IMR-90 (cell line): ENCODE measurements around the gene HMGCS2. TPM values are rescaled to one million over a fixed set of nuclear protein-coding genes. Genes with fewer than 3 reads are reported as not detected.

Experiments
- ATAC-seq: fragments of 200-7000 bp; cut with Tn5 transposase; 2 replicates; pipeline ENCODE4 v1.9.1; 2020; ENCODE audit warnings: low read depth, mild to moderate bottlenecking, moderate library complexity
- BruUV-seq: library from RNA; stranded (reverse); fragments of 400-500 nt; replicated peaks from 2 replicates; lab custom pipeline; 2021; lab: Mats Ljungman, UMichigan
- CTCF ChIA-PET: fragments of 300-600 bp; formaldehyde crosslinking; extraction: SDS; loops from one replicate; lab custom pipeline; 2021; ENCODE audit warnings: antibody characterized with exemption; lab: Yijun Ruan, JAX
- POLR2A ChIA-PET: fragments of 300-600 bp; sonication (Branson Sonifier 250); formaldehyde crosslinking; loops from one replicate; lab custom pipeline; 2022; ENCODE audit warnings: antibody characterized with exemption; ENCODE audit not compliant: unreplicated experiment; lab: Charles Lee
- DNase-seq: peaks from one replicate; pipeline ENCODE4 v3.0.0; 2013
- H2AFZ ChIP-seq: replicated peaks from 2 replicates; pipeline ENCODE3; 2013; ENCODE audit warnings: low read length, mild to moderate bottlenecking; ENCODE audit not compliant: poor library complexity
- H2AK5ac ChIP-seq: 2 replicates; pipeline ENCODE4 v1.6.1; 2013; ENCODE audit warnings: low read depth, low read length, inconsistent platforms
- H2AK9ac ChIP-seq: replicated peaks from 2 replicates; pipeline ENCODE3; 2013; ENCODE audit warnings: mild to moderate bottlenecking, low read depth, low read length, moderate library complexity; ENCODE audit not compliant: poor library complexity
- H2BK120ac ChIP-seq: 2 replicates; pipeline ENCODE4 v1.6.1; 2013; ENCODE audit warnings: low read depth, low read length, inconsistent platforms
- H2BK15ac ChIP-seq: 3 replicates; pipeline ENCODE4 v1.6.1; 2013; ENCODE audit warnings: low read depth, low read length, inconsistent platforms
- H2BK20ac ChIP-seq: 2 replicates; pipeline ENCODE4 v1.6.1; 2013; ENCODE audit warnings: low read depth, mild to moderate bottlenecking, inconsistent platforms, low read length, moderate library complexity
- H2BK5ac ChIP-seq: 2 replicates; pipeline ENCODE4 v1.6.1; 2013; ENCODE audit warnings: mild to moderate bottlenecking, low read depth, low read length, inconsistent platforms; ENCODE audit not compliant: poor library complexity, severe bottlenecking
- H3K14ac ChIP-seq: replicated peaks from 2 replicates; pipeline ENCODE4 v1.6.1; 2013; ENCODE audit warnings: low read depth, low read length, inconsistent platforms
- H3K18ac ChIP-seq: 2 replicates; pipeline ENCODE4 v1.6.1; 2013; ENCODE audit warnings: low read depth, low read length, control low read depth
- H3K23ac ChIP-seq: 2 replicates; pipeline ENCODE4 v1.6.1; 2013; ENCODE audit warnings: low read depth, low read length, inconsistent platforms
- H3K27ac ChIP-seq: 2 replicates; pipeline ENCODE4 v1.5.1; 2013; ENCODE audit warnings: mild to moderate bottlenecking, control low read depth, low read length; ENCODE audit not compliant: insufficient read depth
- H3K27me3 ChIP-seq: 2 replicates; pipeline ENCODE4 v1.6.1; 2013; ENCODE audit warnings: low read length; ENCODE audit not compliant: control insufficient read depth, insufficient read depth
- H3K36me3 ChIP-seq: 2 replicates; pipeline ENCODE4 v1.6.1; 2013; ENCODE audit warnings: low read length, mixed read lengths; ENCODE audit not compliant: control insufficient read depth, insufficient read depth
- H3K4ac ChIP-seq: 2 replicates; pipeline ENCODE4 v1.6.1; 2013; ENCODE audit warnings: low read depth, low read length, inconsistent platforms
- H3K4me1 ChIP-seq: 2 replicates; pipeline ENCODE4 v1.6.1; 2013; ENCODE audit warnings: low read length, mixed read lengths; ENCODE audit not compliant: control insufficient read depth, insufficient read depth
- H3K4me2 ChIP-seq: 2 replicates; pipeline ENCODE4 v1.6.1; 2013; ENCODE audit warnings: low read depth, mild to moderate bottlenecking, control low read depth, low read length, moderate library complexity
- H3K4me3 ChIP-seq: 2 replicates; pipeline ENCODE4 v1.5.1; 2013; ENCODE audit warnings: low read depth, mild to moderate bottlenecking, control low read depth, low read length, moderate library complexity; ENCODE audit not compliant: insufficient read depth
- H3K56ac ChIP-seq: 2 replicates; pipeline ENCODE4 v1.6.1; 2013; ENCODE audit warnings: low read length, inconsistent platforms; ENCODE audit not compliant: insufficient read depth; ENCODE audit errors: extremely low read depth
- H3K79me1 ChIP-seq, 2 experiments: 2 replicates each; pipeline ENCODE4 v1.6.1; 2013; ENCODE audit warnings: low read length in 2 of 2, inconsistent platforms in 1 of 2, low read depth in 1 of 2
- H3K9ac ChIP-seq: 2 replicates; pipeline ENCODE4 v1.6.1; 2013; ENCODE audit warnings: low read depth, low read length, control low read depth
- H3K9me1 ChIP-seq: 2 replicates; pipeline ENCODE4 v1.6.1; 2013; ENCODE audit warnings: low read length, inconsistent platforms; ENCODE audit not compliant: insufficient read depth
- H3K9me3 ChIP-seq: 2 replicates; pipeline ENCODE4 v1.6.1; 2013; ENCODE audit warnings: low read length; ENCODE audit not compliant: control insufficient read depth, insufficient read depth
- H4K20me1 ChIP-seq: 2 replicates; pipeline ENCODE4 v1.6.1; 2013; ENCODE audit warnings: low read length, inconsistent platforms; ENCODE audit not compliant: insufficient read depth
- H4K5ac ChIP-seq: 2 replicates; pipeline ENCODE4 v1.6.1; 2013; ENCODE audit warnings: mild to moderate bottlenecking, low read depth, low read length, control low read depth
- H4K8ac ChIP-seq, 2 experiments: 2 replicates each; pipeline ENCODE4 v1.6.1; 2013; ENCODE audit warnings: low read depth in 2 of 2, low read length in 2 of 2, control low read depth in 1 of 2, inconsistent platforms in 1 of 2
- H4K91ac ChIP-seq: 2 replicates; pipeline ENCODE4 v1.6.1; 2013; ENCODE audit warnings: low read depth, low read length, inconsistent platforms; ENCODE audit not compliant: insufficient read depth
- CHD1 ChIP-seq: IDR thresholded peaks from 2 replicates; pipeline ENCODE4 v1.6.1; 2012; ENCODE audit warnings: low read depth, low read length, improper control_type of control experiment
- FOS ChIP-seq: fragments of 150-350 bp; IDR thresholded peaks from 2 replicates; pipeline ENCODE4 v1.6.1; 2016; ENCODE audit warnings: low read depth, low read length
- MAFK ChIP-seq: IDR thresholded peaks from 2 replicates; pipeline ENCODE4 v1.6.1; 2012; ENCODE audit warnings: low read depth, low read length, improper control_type of control experiment
- NFE2L2 ChIP-seq: fragments of 150-350 bp; IDR thresholded peaks from 2 replicates; pipeline ENCODE4 v1.6.1; 2016; ENCODE audit warnings: low read depth, mild to moderate bottlenecking, low read length
- POLR2A ChIP-seq: IDR thresholded peaks from 2 replicates; pipeline ENCODE4 v1.6.1; 2012; ENCODE audit warnings: mild to moderate bottlenecking, low read depth, low read length
- RAD21 ChIP-seq: IDR thresholded peaks from 2 replicates; pipeline ENCODE4 v1.6.1; 2012; ENCODE audit warnings: low read length, improper control_type of control experiment
- RCOR1 ChIP-seq: IDR thresholded peaks from 2 replicates; pipeline ENCODE4 v1.6.1; 2012; ENCODE audit warnings: mild to moderate bottlenecking, low read length, improper control_type of control experiment; ENCODE audit not compliant: insufficient replicate concordance
- SMC3 ChIP-seq: fragments of 150-350 bp; IDR thresholded peaks from 2 replicates; pipeline ENCODE4 v1.6.1; 2016; ENCODE audit warnings: low read depth, mild to moderate bottlenecking, antibody characterized with exemption, low read length, moderate library complexity
- WGBS, 2 experiments: methylation state at CpG; one replicate each; pipeline versions ENCODE4 v1.1.5 to v1.1.7; 2013; ENCODE audit warnings: missing lambda C conversion rate in 2 of 2; ENCODE audit not compliant: insufficient read length in 1 of 2; ENCODE audit errors: extremely low coverage in 2 of 2; 5-methylcytosine and 5-hydroxymethylcytosine counted together
- dilution Hi-C: fragments of 300-500 bp; cut with HindIII; formaldehyde crosslinking; loops from one replicate; pipeline ENCODE4 v1.14.3; 2018; ENCODE audit warnings: low sequenced_read_pairs; ENCODE audit not compliant: unreplicated experiment
- in situ Hi-C: fragments of 300-500 bp; cut with MboI; formaldehyde crosslinking; loops from 3 replicates; pipeline ENCODE4 v1.14.3; 2019; ENCODE audit warnings: low sequenced_read_pairs, inconsistent platforms, mixed read lengths
- intact Hi-C: fragments of 100-400 bp; cut with micrococcal nuclease; formaldehyde crosslinking; loops from 2 replicates; pipeline ENCODE4 v1.10.0; 2022
- polyA plus RNA-seq, 3 experiments: library from polyadenylated mRNA; depleted of rRNA; stranded (reverse); fragments of >200 nt; gene quantifications; 2 replicates each; pipeline ENCODE4 v1.2.3, GENCODE V29; 2012; ENCODE audit warnings: low replicate concordance in 1 of 3
- total RNA-seq: library from RNA; depleted of rRNA; stranded (reverse); fragments of >200 nt; gene quantifications from 2 replicates; pipeline ENCODE4 v1.2.3, GENCODE V29; 2012
- TF ChIP-seq, protein P1 (sequence below): conservative IDR thresholded peaks from 2 replicates; pipeline ENCODE4 v1.5.1; 2012; ENCODE audit warnings: mild to moderate bottlenecking, low read depth, low read length, improper control_type of control experiment

The HMGCS2 gene
- total and polyA plus RNA-seq, 2 of the 4 experiments (the other 2 are of a cell fraction) = not detected

DNA sequence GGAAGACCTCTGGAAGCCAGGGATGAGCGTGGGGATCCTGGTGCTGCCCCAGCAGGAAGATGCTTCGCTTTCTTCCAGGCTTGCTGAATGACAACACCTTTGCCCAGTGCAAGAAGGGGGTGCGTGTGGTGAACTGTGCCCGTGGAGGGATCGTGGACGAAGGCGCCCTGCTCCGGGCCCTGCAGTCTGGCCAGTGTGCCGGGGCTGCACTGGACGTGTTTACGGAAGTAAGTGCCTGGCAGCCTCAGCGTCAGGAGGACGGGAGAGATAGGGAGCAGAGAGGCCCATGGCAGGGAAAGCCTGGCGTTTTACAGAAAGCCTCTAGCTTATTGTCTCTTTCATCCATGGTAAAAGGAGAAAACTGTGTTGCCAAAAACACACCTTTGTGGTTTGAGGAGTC, 33.5 kb downstream of the HMGCS2 start:
- H3K9me3 ChIP-seq = no peaks in the 10 kb centered on the region
- H4K91ac ChIP-seq = no peak overlapping the region
- in situ Hi-C loops = loop anchor here (10.0 kb wide), 1 partner anchor 190 kb away; no protein-coding TSS in a partner anchor
- no peak overlapping the region for H3K23ac ChIP-seq
- ChIA-PET POLR2A (interaction anchor here (0.6 kb wide), 1 partner anchor 1909 kb away, joined by 3 read pairs; no protein-coding TSS in a partner anchor), CTCF (interaction anchor here (1.0 kb wide), 1 partner anchor 11 kb away, joined by 3 read pairs; no protein-coding TSS in a partner anchor)
- H3K4me3 ChIP-seq = no peak overlapping the region
- H3K18ac ChIP-seq = no peak overlapping the region
- H2BK120ac ChIP-seq = no peak overlapping the region
- no peak overlapping the region for H2AFZ ChIP-seq
- no peak overlapping the region for H2BK20ac ChIP-seq
- peaks cover 72% of the 10 kb centered on the region for H3K36me3 ChIP-seq
- ATAC-seq (no peak), DNase-seq (no peak)
- peaks cover 0 to 28% of the 10 kb centered on the region in 2 experiments; a peak in 3 of 4 replicates for H3K79me1 ChIP-seq
- no peaks in the 10 kb centered on the region for H3K4me1 ChIP-seq
- no peak overlapping the region for H3K27ac ChIP-seq
- no peak overlapping the region for H2AK5ac ChIP-seq
- peaks cover 9% of the 10 kb centered on the region; the same call in 1 of the 2 replicates for H3K9me1 ChIP-seq
- H4K20me1 ChIP-seq = peaks cover 21% of the 10 kb centered on the region; the same call in 1 of the 2 replicates
- H3K9ac ChIP-seq = no peak overlapping the region
- H4K5ac ChIP-seq = no peak overlapping the region
- no peak overlapping the region for H3K4me2 ChIP-seq
- 97% methylated on average over 5 of the region's 14 CpGs; no CpG with 5 or more reads in 1 of the 2 experiments for WGBS, 2 experiments
- H2BK15ac ChIP-seq = no peak overlapping the region
- TF ChIP-seq POLR2A (no peak), FOS (no peak), MAFK (no peak), NFE2L2 (no peak), RCOR1 (no peak), RAD21 (no peak), SMC3 (no peak), CHD1 (no peak)
- TF ChIP-seq, protein P1, sequence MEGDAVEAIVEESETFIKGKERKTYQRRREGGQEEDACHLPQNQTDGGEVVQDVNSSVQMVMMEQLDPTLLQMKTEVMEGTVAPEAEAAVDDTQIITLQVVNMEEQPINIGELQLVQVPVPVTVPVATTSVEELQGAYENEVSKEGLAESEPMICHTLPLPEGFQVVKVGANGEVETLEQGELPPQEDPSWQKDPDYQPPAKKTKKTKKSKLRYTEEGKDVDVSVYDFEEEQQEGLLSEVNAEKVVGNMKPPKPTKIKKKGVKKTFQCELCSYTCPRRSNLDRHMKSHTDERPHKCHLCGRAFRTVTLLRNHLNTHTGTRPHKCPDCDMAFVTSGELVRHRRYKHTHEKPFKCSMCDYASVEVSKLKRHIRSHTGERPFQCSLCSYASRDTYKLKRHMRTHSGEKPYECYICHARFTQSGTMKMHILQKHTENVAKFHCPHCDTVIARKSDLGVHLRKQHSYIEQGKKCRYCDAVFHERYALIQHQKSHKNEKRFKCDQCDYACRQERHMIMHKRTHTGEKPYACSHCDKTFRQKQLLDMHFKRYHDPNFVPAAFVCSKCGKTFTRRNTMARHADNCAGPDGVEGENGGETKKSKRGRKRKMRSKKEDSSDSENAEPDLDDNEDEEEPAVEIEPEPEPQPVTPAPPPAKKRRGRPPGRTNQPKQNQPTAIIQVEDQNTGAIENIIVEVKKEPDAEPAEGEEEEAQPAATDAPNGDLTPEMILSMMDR = no peak
- dilution Hi-C loops = no loop called here
- H2AK9ac ChIP-seq = no peak overlapping the region
- no peak overlapping the region for H2BK5ac ChIP-seq
- H3K4ac ChIP-seq = no peak overlapping the region
- H4K8ac ChIP-seq = no peak overlapping the region
- intact Hi-C loops = no loop called here
- H3K27me3 ChIP-seq = no peaks in the 10 kb centered on the region
- no TSS peak for BruUV-seq
- no peak overlapping the region for H3K56ac ChIP-seq
- no peak overlapping the region for H3K14ac ChIP-seq
